Measurements from ENCODE around the gene GIT1. TPM values are rescaled to one million over a fixed set of nuclear protein-coding genes. Genes with fewer than 3 reads are reported as not detected.

The GIT1 gene
- total RNA-seq, 2 donors from 2014 or later, result 24.1 to 35.3 TPM

GRCh38 chr17:29612404-29613280 is 23.2 kb upstream of the GIT1 start:
- peaks cover 34 to 48% of the 10 kb centered on the region in 2 donors for H3K4me1 ChIP-seq (ENCODE audit: control insufficient read depth in 1 of 2, low read depth in 2 of 2)
- no peaks in the 10 kb centered on the region for H3K9me3 ChIP-seq
- DNase-seq (ENCODE audit: low spot score) (no peak), ATAC-seq (ENCODE audit: insufficient number of reproducible peaks, low FRiP score, low read depth) (no peak)
- no peaks in the 10 kb centered on the region for H3K36me3 ChIP-seq
- TF ChIP-seq, protein P1, sequence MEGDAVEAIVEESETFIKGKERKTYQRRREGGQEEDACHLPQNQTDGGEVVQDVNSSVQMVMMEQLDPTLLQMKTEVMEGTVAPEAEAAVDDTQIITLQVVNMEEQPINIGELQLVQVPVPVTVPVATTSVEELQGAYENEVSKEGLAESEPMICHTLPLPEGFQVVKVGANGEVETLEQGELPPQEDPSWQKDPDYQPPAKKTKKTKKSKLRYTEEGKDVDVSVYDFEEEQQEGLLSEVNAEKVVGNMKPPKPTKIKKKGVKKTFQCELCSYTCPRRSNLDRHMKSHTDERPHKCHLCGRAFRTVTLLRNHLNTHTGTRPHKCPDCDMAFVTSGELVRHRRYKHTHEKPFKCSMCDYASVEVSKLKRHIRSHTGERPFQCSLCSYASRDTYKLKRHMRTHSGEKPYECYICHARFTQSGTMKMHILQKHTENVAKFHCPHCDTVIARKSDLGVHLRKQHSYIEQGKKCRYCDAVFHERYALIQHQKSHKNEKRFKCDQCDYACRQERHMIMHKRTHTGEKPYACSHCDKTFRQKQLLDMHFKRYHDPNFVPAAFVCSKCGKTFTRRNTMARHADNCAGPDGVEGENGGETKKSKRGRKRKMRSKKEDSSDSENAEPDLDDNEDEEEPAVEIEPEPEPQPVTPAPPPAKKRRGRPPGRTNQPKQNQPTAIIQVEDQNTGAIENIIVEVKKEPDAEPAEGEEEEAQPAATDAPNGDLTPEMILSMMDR (IDR thresholded peaks at IDR 0.05), result no peak
- H3K27ac ChIP-seq, result no peak overlapping the region
- H3K4me3 ChIP-seq, result peak overlapping the region; percentile 62
- no peaks in the 10 kb centered on the region for H3K27me3 ChIP-seq (replicated peaks; ENCODE audit: insufficient read depth)

DNA sequence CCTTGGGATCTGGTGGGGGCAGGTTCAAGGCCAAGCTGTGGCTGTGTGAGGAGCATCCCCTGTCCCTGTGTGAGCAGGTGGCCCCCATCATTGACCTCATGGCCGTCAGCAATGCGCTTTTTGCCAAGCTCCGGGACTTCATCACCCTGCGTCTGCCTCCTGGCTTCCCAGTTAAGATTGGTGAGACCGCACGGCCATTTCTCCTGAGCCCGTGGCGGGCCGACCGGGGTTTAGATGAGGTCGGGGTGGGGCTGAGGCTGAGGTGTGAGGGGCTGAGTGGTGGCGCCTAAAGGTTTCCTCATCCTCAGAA is 22.6 kb upstream of the GIT1 start:
- H3K9me3 ChIP-seq, result no peaks in the 10 kb centered on the region
- H3K4me1 ChIP-seq (ENCODE audit: control insufficient read depth in 1 of 2, low read depth in 2 of 2), result peaks cover 28 to 42% of the 10 kb centered on the region in 2 donors
- DNase-seq (ENCODE audit: low spot score) (no peak), ATAC-seq (ENCODE audit: insufficient number of reproducible peaks, low FRiP score, low read depth) (no peak)
- H3K4me3 ChIP-seq, result no peak overlapping the region
- TF ChIP-seq, protein P1 (IDR thresholded peaks at IDR 0.05), result no peak
- no peaks in the 10 kb centered on the region for H3K36me3 ChIP-seq
- H3K27me3 ChIP-seq (replicated peaks; ENCODE audit: insufficient read depth), result no peaks in the 10 kb centered on the region
- no peak overlapping the region for H3K27ac ChIP-seq

GRCh38 chr17:29611351-29612093 is 22.1 kb upstream of the GIT1 start:
- TF ChIP-seq, protein P1 (IDR thresholded peaks at IDR 0.05), result no peak
- peaks cover 23 to 37% of the 10 kb centered on the region in 2 donors for H3K4me1 ChIP-seq (ENCODE audit: control insufficient read depth in 1 of 2, low read depth in 2 of 2)
- DNase-seq (ENCODE audit: low spot score) (no peak), ATAC-seq (ENCODE audit: insufficient number of reproducible peaks, low FRiP score, low read depth) (no peak)
- H3K27me3 ChIP-seq (replicated peaks; ENCODE audit: insufficient read depth), result no peaks in the 10 kb centered on the region
- H3K4me3 ChIP-seq, result no peak overlapping the region
- H3K9me3 ChIP-seq, result no peaks in the 10 kb centered on the region
- H3K36me3 ChIP-seq, result no peaks in the 10 kb centered on the region
- no peak overlapping the region for H3K27ac ChIP-seq

DNA sequence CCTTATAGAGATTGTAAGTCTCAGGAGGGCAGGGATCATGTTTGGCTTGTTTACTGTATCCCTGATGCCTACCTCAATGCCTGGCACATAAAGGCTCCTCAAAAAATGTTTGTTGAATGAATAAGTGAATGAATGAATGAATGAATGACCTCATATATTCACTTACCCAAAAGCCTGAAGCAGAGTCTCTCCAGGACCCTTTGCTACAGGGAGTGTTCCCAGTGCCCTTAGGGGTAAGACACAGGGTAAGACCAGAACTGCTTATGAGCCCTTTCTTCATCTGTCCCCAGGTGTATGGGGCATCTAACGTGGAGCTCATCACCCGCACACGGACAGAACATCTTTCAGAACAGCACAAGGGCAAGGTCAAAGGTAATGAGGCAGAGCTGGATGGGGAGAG is 20.9 kb upstream of the GIT1 start:
- Histone ChIP-seq H3K4me3 (no peak overlapping the region), H3K27ac (no peak overlapping the region), H3K9me3 (no peaks in the 10 kb centered on the region), H3K4me1 (ENCODE audit: control insufficient read depth in 1 of 2, low read depth in 2 of 2) (peaks cover 14 to 26% of the 10 kb centered on the region in 2 donors), H3K27me3 (replicated peaks; ENCODE audit: insufficient read depth) (no peaks in the 10 kb centered on the region), H3K36me3 (no peaks in the 10 kb centered on the region)
- DNase-seq (ENCODE audit: low spot score) (no peak), ATAC-seq (ENCODE audit: insufficient number of reproducible peaks, low FRiP score, low read depth) (no peak)
- TF ChIP-seq, protein P1 (IDR thresholded peaks at IDR 0.05), result no peak

DNA sequence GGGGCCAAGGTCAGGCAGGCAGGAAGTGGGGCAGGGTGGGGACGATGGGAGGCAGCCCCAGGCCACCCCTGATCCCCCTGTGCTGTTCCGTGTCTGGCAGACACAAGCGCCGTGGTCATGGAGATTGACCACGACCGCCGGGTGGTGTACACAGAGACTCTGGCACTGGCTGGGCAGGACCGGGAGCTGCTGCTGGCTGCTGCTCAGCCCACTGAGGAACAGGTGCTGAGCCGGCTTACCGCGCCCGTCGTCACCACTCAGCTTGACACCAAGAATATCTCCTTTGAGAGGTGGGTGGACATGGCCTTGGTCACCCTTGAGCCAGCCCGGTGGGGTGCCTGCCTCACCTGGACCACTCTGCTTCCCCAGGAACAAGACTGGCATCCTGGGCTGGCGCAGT is 19.5 kb upstream of the GIT1 start:
- no peak for DNase-seq (ENCODE audit: low spot score)

More for the DNA sequence above, 19.5 kb upstream of the GIT1 start:
- H3K4me3 ChIP-seq, result no peak overlapping the region
- H3K27me3 ChIP-seq (replicated peaks; ENCODE audit: insufficient read depth), result no peaks in the 10 kb centered on the region
- TF ChIP-seq, protein P1 (IDR thresholded peaks at IDR 0.05), result no peak
- no peak overlapping the region for H3K27ac ChIP-seq
- no peak for ATAC-seq (ENCODE audit: insufficient number of reproducible peaks, low FRiP score, low read depth)
- H3K4me1 ChIP-seq (ENCODE audit: control insufficient read depth in 1 of 2, low read depth in 2 of 2), result peaks cover 5 to 12% of the 10 kb centered on the region in 2 donors
- no peaks in the 10 kb centered on the region for H3K36me3 ChIP-seq
- no peaks in the 10 kb centered on the region for H3K9me3 ChIP-seq
